Fibroblast of mammary gland (primary cell): Measurements from ENCODE around the gene CATSPER3.

ENCODE experiments used
- DNase-seq: peaks from one replicate; pipeline ENCODE4 v3.0.0-alpha.2; 2010; ENCODE audit warnings: low read depth
- H3K4me3 ChIP-seq: 2 replicates; pipeline ENCODE4 v1.5.1; 2011; ENCODE audit warnings: low read depth, mild to moderate bottlenecking, low read length, moderate library complexity; ENCODE audit not compliant: control insufficient read depth
- TF ChIP-seq, protein P1 (sequence below): conservative IDR thresholded peaks from 2 replicates; pipeline ENCODE4 v1.5.1; 2011; ENCODE audit warnings: low read depth, low read length, inconsistent platforms; ENCODE audit not compliant: control insufficient read depth, insufficient read depth

CATSPER3 gene

DNA sequence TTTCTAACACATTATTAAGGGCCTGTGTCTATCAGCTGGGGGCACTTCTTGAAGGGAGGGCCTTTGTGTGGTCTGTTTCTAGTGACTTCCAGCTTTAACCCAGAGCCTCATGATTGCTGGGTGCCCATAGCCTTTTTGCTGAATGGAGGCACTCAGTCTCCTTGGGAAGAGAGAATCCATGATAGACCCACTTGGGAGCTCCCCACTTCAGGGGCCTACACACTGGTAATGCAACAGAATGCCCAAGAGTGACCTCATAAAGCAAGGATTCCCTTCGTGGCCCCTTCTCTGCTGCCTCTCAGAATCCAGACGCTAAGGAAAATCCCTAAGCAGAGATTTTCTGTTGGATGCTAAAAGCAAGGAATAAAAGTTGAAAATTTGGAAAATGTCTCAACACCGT is at the start of gene CATSPER3:
Gene CATSPER3, plus strand, starts transcription at position 301 of the 400 bp plus-strand sequence. Its CDS starts 85 bp downstream, at position 386.
- no peak within 1 kb of the TSS for H3K4me3 ChIP-seq
- TF ChIP-seq, protein P1, sequence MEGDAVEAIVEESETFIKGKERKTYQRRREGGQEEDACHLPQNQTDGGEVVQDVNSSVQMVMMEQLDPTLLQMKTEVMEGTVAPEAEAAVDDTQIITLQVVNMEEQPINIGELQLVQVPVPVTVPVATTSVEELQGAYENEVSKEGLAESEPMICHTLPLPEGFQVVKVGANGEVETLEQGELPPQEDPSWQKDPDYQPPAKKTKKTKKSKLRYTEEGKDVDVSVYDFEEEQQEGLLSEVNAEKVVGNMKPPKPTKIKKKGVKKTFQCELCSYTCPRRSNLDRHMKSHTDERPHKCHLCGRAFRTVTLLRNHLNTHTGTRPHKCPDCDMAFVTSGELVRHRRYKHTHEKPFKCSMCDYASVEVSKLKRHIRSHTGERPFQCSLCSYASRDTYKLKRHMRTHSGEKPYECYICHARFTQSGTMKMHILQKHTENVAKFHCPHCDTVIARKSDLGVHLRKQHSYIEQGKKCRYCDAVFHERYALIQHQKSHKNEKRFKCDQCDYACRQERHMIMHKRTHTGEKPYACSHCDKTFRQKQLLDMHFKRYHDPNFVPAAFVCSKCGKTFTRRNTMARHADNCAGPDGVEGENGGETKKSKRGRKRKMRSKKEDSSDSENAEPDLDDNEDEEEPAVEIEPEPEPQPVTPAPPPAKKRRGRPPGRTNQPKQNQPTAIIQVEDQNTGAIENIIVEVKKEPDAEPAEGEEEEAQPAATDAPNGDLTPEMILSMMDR, result no peak
- no peak for DNase-seq

DNA sequence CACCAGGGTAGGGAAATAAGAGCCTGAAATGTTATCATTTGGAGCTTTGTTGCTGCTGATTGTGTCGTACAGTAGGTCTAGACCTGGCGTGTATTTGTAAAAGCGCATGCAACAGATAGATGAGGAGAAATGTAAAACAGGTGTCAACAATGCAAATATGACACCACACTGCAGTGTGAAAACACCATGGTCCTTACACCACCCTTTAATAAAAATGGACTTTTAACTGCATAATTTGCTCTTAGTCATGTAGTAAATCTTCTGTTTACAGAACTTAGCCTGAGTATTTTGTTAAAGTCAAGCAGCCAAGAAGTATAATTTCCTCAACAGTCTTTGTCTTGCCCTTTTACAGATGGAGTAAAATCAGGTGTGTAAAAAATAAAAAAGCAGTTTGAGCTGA is 48.8 kb upstream of the CATSPER3 start:
- no peak overlapping the region for H3K4me3 ChIP-seq
- no peak for DNase-seq
- TF ChIP-seq, protein P1, result no peak

DNA sequence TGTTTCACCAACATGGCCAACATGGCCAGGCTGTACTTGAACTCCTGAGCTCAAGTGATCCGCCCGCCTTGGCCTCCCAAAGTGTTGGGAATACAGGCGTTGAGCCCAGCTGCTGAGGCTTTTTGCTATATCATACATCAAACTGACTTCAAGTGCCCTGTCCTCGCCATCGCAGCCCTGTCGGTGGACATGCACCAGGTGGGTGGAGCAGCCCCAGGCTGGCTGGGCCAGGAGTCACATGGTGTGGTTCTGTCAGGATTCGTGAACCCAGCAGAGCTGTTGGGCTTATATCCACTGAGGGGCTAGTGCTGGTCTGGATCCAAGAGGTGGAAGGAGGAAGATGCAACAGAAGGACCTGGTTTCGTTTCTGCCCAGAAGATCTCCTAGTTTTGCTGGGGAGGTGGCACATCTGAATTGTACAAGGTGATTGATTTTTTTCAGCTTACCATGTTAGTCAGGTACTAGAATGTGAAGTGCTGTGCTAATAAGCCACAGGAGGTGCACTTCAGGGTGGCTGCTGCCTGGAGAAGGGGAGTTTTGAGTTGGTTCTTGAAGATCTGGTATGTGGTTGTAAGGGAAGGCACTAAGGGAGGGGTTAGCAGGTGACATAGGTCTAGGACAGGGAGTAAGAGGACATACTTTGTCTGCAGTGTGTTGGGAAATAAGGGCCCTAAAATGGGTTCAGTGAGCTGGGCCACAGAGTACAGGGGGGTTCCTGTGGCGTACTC is 46.7 kb upstream of the CATSPER3 start:
- no peak overlapping the region for H3K4me3 ChIP-seq
- TF ChIP-seq, protein P1, result no peak
- no peak for DNase-seq

DNA sequence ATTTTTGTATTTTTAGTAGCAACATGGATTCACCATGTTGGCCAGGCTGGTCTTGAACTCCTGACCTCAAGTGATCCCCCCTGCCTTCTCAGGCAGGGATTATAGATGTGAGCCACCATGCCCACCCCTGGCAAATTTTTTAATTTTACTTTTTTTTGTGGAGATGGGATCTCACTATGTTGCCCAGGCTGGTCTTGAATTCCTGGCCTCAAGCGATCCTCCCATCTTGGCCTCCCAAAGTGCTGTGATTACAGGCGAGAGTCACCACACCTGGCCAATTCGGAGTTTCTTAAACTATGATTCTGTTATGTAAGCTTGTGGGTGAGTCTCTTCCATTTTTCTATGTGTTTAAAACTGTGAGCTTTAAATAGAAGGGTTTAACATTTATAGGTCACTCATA is 35.2 kb upstream of the CATSPER3 start:
- no peak overlapping the region for H3K4me3 ChIP-seq
- no peak for DNase-seq
- TF ChIP-seq, protein P1, result no peak

DNA sequence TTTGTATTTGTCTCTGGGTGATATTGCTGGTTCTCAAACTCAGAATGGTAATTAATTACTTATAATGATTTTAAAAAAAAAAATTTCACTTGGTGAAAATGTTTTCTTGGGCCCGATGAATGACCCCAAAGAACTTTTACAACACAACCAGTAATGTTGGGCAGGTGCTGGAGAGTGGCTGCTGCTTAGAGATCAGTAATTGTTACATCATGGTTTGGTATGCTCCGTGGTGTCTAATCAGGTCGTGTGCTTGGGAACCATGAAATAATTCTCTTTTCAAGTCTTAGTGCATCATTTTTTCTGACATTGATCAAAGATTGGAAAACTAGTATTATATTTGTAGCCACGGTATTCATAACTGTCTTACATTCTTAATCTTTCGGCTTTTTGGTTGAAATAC is 33.5 kb upstream of the CATSPER3 start:
- no peak overlapping the region for H3K4me3 ChIP-seq
- TF ChIP-seq, protein P1, result no peak
- DNase-seq, result no peak

DNA sequence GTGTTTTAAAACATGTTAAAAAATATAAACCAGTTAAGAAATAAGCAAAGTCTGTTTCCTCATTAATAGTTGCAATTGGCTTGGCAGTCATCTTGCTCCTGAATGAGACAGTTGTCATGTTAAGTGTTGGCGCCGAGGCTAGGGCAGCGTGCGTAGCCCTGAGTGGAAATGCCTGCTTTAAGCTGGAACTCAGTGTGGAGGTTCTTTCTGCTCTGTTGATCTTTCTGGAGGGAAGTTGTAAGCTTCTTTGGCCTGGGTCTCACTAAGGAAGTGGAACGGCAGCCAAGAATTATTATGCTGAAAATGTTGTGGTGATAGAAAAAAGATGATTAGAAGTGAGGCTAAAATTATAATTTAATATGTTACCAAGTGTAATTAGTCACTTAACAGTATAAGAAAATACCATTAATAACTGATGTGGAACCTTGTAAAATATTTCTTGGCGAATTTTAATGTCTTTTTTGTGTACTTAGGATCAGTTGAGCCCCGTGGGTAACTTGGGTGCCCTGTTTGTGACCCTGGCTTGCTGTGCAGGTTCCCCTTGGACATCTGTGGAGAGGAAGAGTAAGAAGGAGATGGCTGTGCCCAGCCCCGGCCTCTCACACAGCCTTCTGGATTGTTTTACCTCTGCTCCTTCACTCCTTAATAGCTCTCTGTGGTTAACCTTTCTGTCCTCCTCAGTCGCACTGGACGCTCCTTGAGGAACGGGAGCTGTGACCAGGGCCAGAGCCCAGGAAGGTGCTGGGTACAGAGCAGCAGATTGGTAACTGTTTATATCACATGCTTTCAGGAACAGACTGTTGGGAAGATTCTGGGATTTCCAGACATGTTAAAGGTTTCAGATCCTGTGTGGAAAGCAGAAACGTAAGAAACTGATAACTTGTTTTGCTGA is 31.8 kb upstream of the CATSPER3 start:
- H3K4me3 ChIP-seq, result no peak overlapping the region
- TF ChIP-seq, protein P1, result no peak
- DNase-seq, result no peak
